ENCODE results near the gene VPS45. TPM values are rescaled to one million over a fixed set of nuclear protein-coding genes. Genes with fewer than 3 reads are reported as not detected.
A peak's percentile ranks its signal among the peaks of the same experiment; 100 is the strongest.

The VPS45 gene
- polyA plus RNA-seq, 1 of the 3 experiments (the other 2 are of a cell fraction): 31.5 TPM

GRCh38 chr1:150121236-150121862 is 53.8 kb downstream of the VPS45 start:
- Histone ChIP-seq H3K27me3 (ENCODE audit: insufficient read depth) (no peaks in the 10 kb centered on the region), H3K79me2 (ENCODE audit: insufficient read depth) (no peaks in the 10 kb centered on the region), H3K9me2 (no peaks in the 10 kb centered on the region), H4K20me1 (ENCODE audit: insufficient read depth) (no peaks in the 10 kb centered on the region), H3K4me3 (ENCODE audit: low read depth in 2 of 2, low read length in 1 of 2) (no peak overlapping the region), H3K9ac (no peak overlapping the region), H2AFZ (ENCODE audit: low read depth) (no peak overlapping the region), H3K27ac (ENCODE audit: low read depth in 2 of 2, low read length in 1 of 2) (peak overlapping the region in 1 of 2 experiments; percentile 8; a peak in 1 of 4 replicates), H3K4me1 (ENCODE audit: control insufficient read depth in 1 of 2, insufficient read depth in 2 of 2, low read depth in 1 of 2, low read length in 1 of 2) (peaks cover 0 to 4% of the 10 kb centered on the region in 2 experiments; a peak in 2 of 4 replicates), H3K9me3 (no peaks in the 10 kb centered on the region), H3K4me2 (no peak overlapping the region), H3K36me3 (replicated peaks in 1 of 2; ENCODE audit: control insufficient read depth in 1 of 2, insufficient read depth in 2 of 2, low read length in 1 of 2) (peaks cover 0 to 15% of the 10 kb centered on the region in 2 experiments), H3F3A (replicated peaks; ENCODE audit: insufficient read depth) (peaks cover 11% of the 10 kb centered on the region)
- 5% methylated on average over 1 of the region's 1 CpG for WGBS (ENCODE audit: low lambda C conversion rate)
- ChIA-PET CTCF (interaction anchor here (1.1 kb wide), 1 partner anchor 10 kb away, joined by 4 read pairs; no protein-coding TSS in a partner anchor), POLR2A (no interaction called here)
- TF ChIP-seq FOSL2 (IDR thresholded peaks at IDR 0.05; ENCODE audit: borderline replicate concordance, low read depth): no peak
- no peak for TF ChIP-seq TCF12 (IDR thresholded peaks at IDR 0.05)
- TF ChIP-seq GATA2 (CRISPR knock-in tag; IDR thresholded peaks at IDR 0.05): no peak
- TF ChIP-seq PBX3 (IDR thresholded peaks at IDR 0.05): no peak
- no peak for TF ChIP-seq MXI1 (IDR thresholded peaks at IDR 0.05; ENCODE audit: low read depth, low read length)
- no peak for TF ChIP-seq TEAD4 (IDR thresholded peaks at IDR 0.05; ENCODE audit: borderline replicate concordance, insufficient read depth)
- TF ChIP-seq CHD2 (IDR thresholded peaks at IDR 0.05; ENCODE audit: low read length, partially characterized antibody): no peak
- TF ChIP-seq RXRA (IDR thresholded peaks at IDR 0.05; ENCODE audit: borderline replicate concordance, low read depth): no peak
- no peak for TF ChIP-seq CTCF (IDR thresholded peaks at IDR 0.05)
- no peak for TF ChIP-seq GABPA (IDR thresholded peaks at IDR 0.05; ENCODE audit: low read depth)
- no peak for TF ChIP-seq SMC3 (IDR thresholded peaks at IDR 0.05; ENCODE audit: low read depth, low read length)
- no peak for DNase-seq

GRCh38 chr1:150126811-150127210 is 59.2 kb downstream of the VPS45 start:
- POLR2A ChIA-PET: no interaction called here
- Histone ChIP-seq H3K27me3 (ENCODE audit: insufficient read depth) (no peaks in the 10 kb centered on the region), H3K79me2 (ENCODE audit: insufficient read depth) (no peaks in the 10 kb centered on the region), H3K36me3 (replicated peaks in 1 of 2; ENCODE audit: control insufficient read depth in 1 of 2, insufficient read depth in 2 of 2, low read length in 1 of 2) (peaks cover 4 to 7% of the 10 kb centered on the region in 2 experiments), H3K9ac (no peak overlapping the region), H3K9me2 (no peaks in the 10 kb centered on the region), H3K9me3 (no peaks in the 10 kb centered on the region), H3K4me1 (ENCODE audit: control insufficient read depth in 1 of 2, insufficient read depth in 2 of 2, low read depth in 1 of 2, low read length in 1 of 2) (no peaks in the 10 kb centered on the region), H4K20me1 (ENCODE audit: insufficient read depth) (no peaks in the 10 kb centered on the region), H3K4me2 (no peak overlapping the region), H3K4me3 (ENCODE audit: low read depth in 2 of 2, low read length in 1 of 2) (no peak overlapping the region), H3F3A (replicated peaks; ENCODE audit: insufficient read depth) (peaks cover 8% of the 10 kb centered on the region), H2AFZ (ENCODE audit: low read depth) (no peak overlapping the region), H3K27ac (ENCODE audit: low read depth in 2 of 2, low read length in 1 of 2) (no peak overlapping the region)
- CTCF ChIA-PET: interaction anchor here (0.6 to 1.3 kb wide), 3 partner anchors 22 to 42 kb away, joined by 4 to 7 read pairs (median 6); no protein-coding TSS in a partner anchor
- TF ChIP-seq RAD21 (IDR thresholded peaks at IDR 0.05; ENCODE audit: low read length) (no peak), GATA2 (CRISPR knock-in tag; IDR thresholded peaks at IDR 0.05) (no peak), RXRA (IDR thresholded peaks at IDR 0.05; ENCODE audit: borderline replicate concordance, low read depth) (no peak), FOXJ3 (CRISPR knock-in tag; IDR thresholded peaks at IDR 0.05) (no peak), TAF1 (IDR thresholded peaks at IDR 0.05; ENCODE audit: borderline replicate concordance, low read depth, low read length) (no peak)
- 76% methylated on average over 2 of the region's 2 CpGs for WGBS (ENCODE audit: low lambda C conversion rate)
- no peak for DNase-seq
